ENCODE measurements around the gene APOBEC3A.

DNA sequence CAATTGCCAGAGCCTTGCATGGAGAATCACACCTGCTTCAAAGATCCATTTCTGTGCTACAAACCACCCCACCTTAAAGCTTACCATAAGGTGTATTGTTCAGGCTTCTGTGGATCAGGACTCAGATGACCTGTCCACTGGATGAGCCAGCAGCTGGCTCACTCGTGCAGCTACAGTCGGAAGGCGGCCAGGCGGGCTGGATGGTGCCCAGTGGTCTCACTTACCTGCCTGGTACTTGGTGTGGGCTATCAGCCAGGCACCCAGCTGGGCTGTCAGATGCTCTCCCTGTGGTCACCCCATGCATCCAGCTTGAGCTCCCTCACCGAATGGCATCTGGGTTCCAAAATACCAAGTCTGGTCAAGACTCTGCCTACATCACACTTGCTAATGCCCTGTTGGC, 13.8 kb downstream of the APOBEC3A start:
- TF ChIP-seq, protein P1, sequence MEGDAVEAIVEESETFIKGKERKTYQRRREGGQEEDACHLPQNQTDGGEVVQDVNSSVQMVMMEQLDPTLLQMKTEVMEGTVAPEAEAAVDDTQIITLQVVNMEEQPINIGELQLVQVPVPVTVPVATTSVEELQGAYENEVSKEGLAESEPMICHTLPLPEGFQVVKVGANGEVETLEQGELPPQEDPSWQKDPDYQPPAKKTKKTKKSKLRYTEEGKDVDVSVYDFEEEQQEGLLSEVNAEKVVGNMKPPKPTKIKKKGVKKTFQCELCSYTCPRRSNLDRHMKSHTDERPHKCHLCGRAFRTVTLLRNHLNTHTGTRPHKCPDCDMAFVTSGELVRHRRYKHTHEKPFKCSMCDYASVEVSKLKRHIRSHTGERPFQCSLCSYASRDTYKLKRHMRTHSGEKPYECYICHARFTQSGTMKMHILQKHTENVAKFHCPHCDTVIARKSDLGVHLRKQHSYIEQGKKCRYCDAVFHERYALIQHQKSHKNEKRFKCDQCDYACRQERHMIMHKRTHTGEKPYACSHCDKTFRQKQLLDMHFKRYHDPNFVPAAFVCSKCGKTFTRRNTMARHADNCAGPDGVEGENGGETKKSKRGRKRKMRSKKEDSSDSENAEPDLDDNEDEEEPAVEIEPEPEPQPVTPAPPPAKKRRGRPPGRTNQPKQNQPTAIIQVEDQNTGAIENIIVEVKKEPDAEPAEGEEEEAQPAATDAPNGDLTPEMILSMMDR (IDR thresholded peaks at IDR 0.05), result no peak
- no peak for TF ChIP-seq MXI1 (IDR thresholded peaks at IDR 0.05; ENCODE audit: low read depth, low read length)
- TF ChIP-seq TAF1 (IDR thresholded peaks at IDR 0.05; ENCODE audit: borderline replicate concordance, low read depth, low read length), result no peak
- TF ChIP-seq POLR2AphosphoS5 (IDR thresholded peaks at IDR 0.05; ENCODE audit: low read depth, low read length), result no peak
- no peak for TF ChIP-seq CHD2 (IDR thresholded peaks at IDR 0.05; ENCODE audit: low read length, partially characterized antibody)
- no peak for TF ChIP-seq EP300 (IDR thresholded peaks at IDR 0.05; ENCODE audit: borderline replicate concordance in 1 of 2, low read depth in 1 of 2, low read length in 1 of 2)
- no peak for TF ChIP-seq REST (IDR thresholded peaks at IDR 0.05; ENCODE audit: low read depth, low read length)
- no peak for TF ChIP-seq SIN3A (IDR thresholded peaks at IDR 0.05; ENCODE audit: borderline replicate concordance, low read depth, low read length)
- no peak for TF ChIP-seq ZBTB33 (IDR thresholded peaks at IDR 0.05; ENCODE audit: borderline replicate concordance, low read depth)
- TF ChIP-seq IRF3 (IDR thresholded peaks at IDR 0.05; ENCODE audit: low read depth, low read length), result no peak
- no peak for TF ChIP-seq MAX (IDR thresholded peaks at IDR 0.05; ENCODE audit: low read depth)
- TF ChIP-seq NRF1 (IDR thresholded peaks at IDR 0.05; ENCODE audit: low read depth, low read length), result no peak
- TF ChIP-seq RAD21 (IDR thresholded peaks at IDR 0.05; ENCODE audit: low read length), result no peak
